ENCODE measurements around the gene UBR7. TPM values are rescaled to one million over a fixed set of nuclear protein-coding genes. Genes with fewer than 3 reads are reported as not detected.

Gene UBR7
- total RNA-seq, 2 experiments from 2014 or later: 38.1 to 45.1 TPM

DNA sequence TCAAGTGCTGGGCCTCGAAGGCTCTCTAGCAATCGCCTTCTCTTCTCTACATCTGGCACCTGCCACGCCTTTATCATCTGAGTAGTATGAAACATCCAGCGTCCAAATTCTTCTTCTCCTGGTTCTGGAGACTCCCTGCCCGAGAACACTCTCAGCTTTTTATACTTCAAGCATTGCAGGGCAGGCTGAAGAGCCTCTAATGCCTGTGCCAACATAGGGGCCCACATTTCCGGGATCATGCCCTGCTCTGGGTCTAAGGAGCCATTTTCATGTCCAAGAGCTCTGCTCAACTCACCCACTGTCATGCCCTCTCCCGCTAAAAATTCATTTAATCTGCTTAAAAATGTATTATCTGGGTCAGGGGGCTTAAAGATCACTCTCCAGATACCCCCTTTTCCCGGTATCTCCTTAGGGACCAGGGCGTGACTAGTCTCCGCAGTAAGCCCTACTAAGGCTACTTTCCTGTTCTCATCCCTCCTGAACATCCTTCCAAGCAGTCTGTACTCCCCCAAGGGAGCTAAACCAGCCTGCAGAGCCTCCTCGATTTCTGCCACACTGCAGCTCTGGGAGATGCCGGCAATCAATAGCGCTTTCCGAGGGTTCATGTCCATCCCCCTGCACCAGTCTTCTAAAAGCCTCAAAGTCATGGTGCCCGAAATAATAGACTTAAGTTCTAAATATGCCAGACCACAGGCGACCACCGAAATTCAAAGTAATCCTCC, 23.3 kb upstream of the UBR7 start:
- POLR2A ChIA-PET: interaction anchor here (0.7 to 1.8 kb wide), 3 partner anchors 20 to 71 kb away, joined by 3 to 8 read pairs (median 5); partner anchors contain the start of genes GON7 and UBR7
- H3K9me2 ChIP-seq (ENCODE audit: insufficient read depth, low read length): no peaks in the 10 kb centered on the region
- peak overlapping the region; percentile 100 for H3K4me3 ChIP-seq (ENCODE audit: low read depth, low read length, poor library complexity, severe bottlenecking)
- TSS peak; percentile 74 for BruUV-seq (replicated peaks)
- TF ChIP-seq EZH2phosphoT487 (IDR thresholded peaks at IDR 0.05; ENCODE audit: borderline replicate concordance, low read depth, low read length): no peak
- TF ChIP-seq, protein P1, sequence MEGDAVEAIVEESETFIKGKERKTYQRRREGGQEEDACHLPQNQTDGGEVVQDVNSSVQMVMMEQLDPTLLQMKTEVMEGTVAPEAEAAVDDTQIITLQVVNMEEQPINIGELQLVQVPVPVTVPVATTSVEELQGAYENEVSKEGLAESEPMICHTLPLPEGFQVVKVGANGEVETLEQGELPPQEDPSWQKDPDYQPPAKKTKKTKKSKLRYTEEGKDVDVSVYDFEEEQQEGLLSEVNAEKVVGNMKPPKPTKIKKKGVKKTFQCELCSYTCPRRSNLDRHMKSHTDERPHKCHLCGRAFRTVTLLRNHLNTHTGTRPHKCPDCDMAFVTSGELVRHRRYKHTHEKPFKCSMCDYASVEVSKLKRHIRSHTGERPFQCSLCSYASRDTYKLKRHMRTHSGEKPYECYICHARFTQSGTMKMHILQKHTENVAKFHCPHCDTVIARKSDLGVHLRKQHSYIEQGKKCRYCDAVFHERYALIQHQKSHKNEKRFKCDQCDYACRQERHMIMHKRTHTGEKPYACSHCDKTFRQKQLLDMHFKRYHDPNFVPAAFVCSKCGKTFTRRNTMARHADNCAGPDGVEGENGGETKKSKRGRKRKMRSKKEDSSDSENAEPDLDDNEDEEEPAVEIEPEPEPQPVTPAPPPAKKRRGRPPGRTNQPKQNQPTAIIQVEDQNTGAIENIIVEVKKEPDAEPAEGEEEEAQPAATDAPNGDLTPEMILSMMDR (conservative IDR thresholded peaks at IDR 0.05; ENCODE audit: low read length): no peak
- peaks cover 28% of the 10 kb centered on the region for H3K36me3 ChIP-seq (ENCODE audit: insufficient read depth, low read length)
- no peaks in the 10 kb centered on the region for H3K9me3 ChIP-seq (ENCODE audit: low read length)
- H3K4me1 ChIP-seq (ENCODE audit: insufficient read depth, low read length, poor library complexity, severe bottlenecking): peaks cover 21% of the 10 kb centered on the region
- H4K20me1 ChIP-seq (ENCODE audit: insufficient read depth, low read length): no peaks in the 10 kb centered on the region
- intact Hi-C loops (cut with micrococcal nuclease; ENCODE audit: unreplicated experiment): loop anchor here (2.0 kb wide), 1 partner anchor 69 kb away; the partner anchor contains the start of gene ITPK1
- peaks cover 44% of the 10 kb centered on the region for H3K79me2 ChIP-seq (ENCODE audit: insufficient read depth, low read depth, low read length)
- H3K4me2 ChIP-seq (ENCODE audit: low read length): peak overlapping the region; percentile 87
- peak overlapping the region; percentile 87 for H3K27ac ChIP-seq (ENCODE audit: low read depth, low read length, poor library complexity, severe bottlenecking)
- CTCF ChIA-PET (ENCODE audit: unreplicated experiment): interaction anchor here (0.8 to 1.0 kb wide), 3 partner anchors 11 to 23 kb away, joined by 3 read pairs; partner anchors contain the start of gene GON7
- DNase-seq (ENCODE audit: low spot score): peak; percentile 20
- H2AFZ ChIP-seq (ENCODE audit: low read length): peak overlapping the region; percentile 92; the same call in 1 of the 2 replicates

DNA sequence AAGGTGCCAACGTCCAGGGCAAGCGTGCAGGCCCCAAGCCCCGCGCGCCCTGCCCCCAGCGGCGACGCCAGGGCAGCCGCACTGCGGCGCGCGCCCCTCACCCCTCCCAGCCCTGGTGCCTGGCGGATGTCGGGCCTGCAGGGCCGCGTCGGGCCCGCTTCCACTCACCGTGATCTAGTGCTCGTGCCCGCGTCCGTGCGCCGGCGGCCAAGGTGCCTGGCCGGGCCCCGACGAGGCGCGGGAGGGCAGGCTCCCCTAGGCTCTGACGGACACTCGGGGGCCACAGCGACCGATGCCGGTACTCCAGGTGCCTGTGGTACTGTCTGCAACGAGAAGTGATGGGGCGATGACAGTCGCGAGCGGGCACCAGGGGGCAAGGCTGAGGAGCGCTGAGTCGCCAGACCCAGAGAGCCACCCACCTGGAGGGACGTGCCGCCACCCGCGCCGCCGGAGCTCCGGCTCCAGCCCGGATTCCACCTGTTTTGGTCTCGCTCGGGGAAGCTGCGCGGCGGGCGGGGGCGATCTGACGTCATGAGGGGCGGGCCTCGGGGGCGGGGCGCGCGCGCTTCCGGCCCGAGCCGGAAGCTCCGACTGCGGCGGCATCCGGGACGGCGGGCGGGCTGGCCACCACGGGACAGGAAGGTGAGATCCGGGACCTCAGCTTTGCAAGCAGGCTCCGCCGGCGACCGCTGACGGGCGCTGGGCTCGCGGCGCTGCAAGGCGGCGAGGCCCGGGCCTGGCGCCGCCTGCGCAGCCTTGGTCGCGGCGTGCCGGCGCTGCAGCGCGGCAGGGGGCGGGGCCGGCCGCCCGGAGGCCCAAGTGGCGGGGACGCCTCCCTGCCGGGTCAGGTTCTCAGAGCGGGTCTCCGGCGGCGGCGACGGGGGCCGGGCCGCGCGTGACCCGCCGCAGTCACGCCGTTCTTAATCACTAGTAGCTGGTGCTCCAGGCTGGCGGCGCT, 22.4 kb upstream of the UBR7 start, which contains the start of the genes LYSET and MOAP1:
Gene LYSET, plus strand, starts transcription at position 927 of the 958 bp plus-strand sequence. CDS start 89 bp downstream, outside the sequence.
Gene MOAP1, minus strand, starts transcription at position 507 of the 958 bp plus-strand sequence. CDS start 655 bp downstream, outside the sequence.
- Histone ChIP-seq H3K27ac (ENCODE audit: low read depth, low read length, poor library complexity, severe bottlenecking) (peak within 1 kb of the TSS; percentile 87), H3K36me3 (ENCODE audit: insufficient read depth, low read length) (peaks cover 33% of the 10 kb centered on the region), H3K9me3 (ENCODE audit: low read length) (no peaks in the 10 kb centered on the region), H3K4me1 (ENCODE audit: insufficient read depth, low read length, poor library complexity, severe bottlenecking) (peaks cover 21% of the 10 kb centered on the region), H2AFZ (ENCODE audit: low read length) (peak within 1 kb of the TSS; percentile 92), H3K4me2 (ENCODE audit: low read length) (peak within 1 kb of the TSS; percentile 88), H3K4me3 (ENCODE audit: low read depth, low read length, poor library complexity, severe bottlenecking) (peak within 1 kb of the TSS; percentile 100), H4K20me1 (ENCODE audit: insufficient read depth, low read length) (no peaks in the 10 kb centered on the region), H3K79me2 (ENCODE audit: insufficient read depth, low read depth, low read length) (peaks cover 44% of the 10 kb centered on the region), H3K9me2 (ENCODE audit: insufficient read depth, low read length) (no peaks in the 10 kb centered on the region)
- POLR2A ChIA-PET: interaction anchor here (0.6 to 1.8 kb wide), 6 partner anchors 11 to 730 kb away, joined by 3 to 8 read pairs (median 4); partner anchors contain the start of genes GON7 and UBR7
- TF ChIP-seq, protein P1 (conservative IDR thresholded peaks at IDR 0.05; ENCODE audit: low read length): peak; percentile 64
- no peak for TF ChIP-seq EZH2phosphoT487 (IDR thresholded peaks at IDR 0.05; ENCODE audit: borderline replicate concordance, low read depth, low read length)
- BruUV-seq (replicated peaks): no TSS peak
- peak; percentile 93 for DNase-seq (ENCODE audit: low spot score)
- CTCF ChIA-PET (ENCODE audit: unreplicated experiment): interaction anchor here (0.8 to 1.0 kb wide), 3 partner anchors 10 to 22 kb away, joined by 3 read pairs; partner anchors contain the start of gene GON7
- intact Hi-C loops (cut with micrococcal nuclease; ENCODE audit: unreplicated experiment): loop anchor here (1.0 to 2.0 kb wide), 2 partner anchors 23 to 70 kb away; partner anchors contain the start of genes GON7, ITPK1 and UBR7
